ENCODE results near the gene BRD1.

DNA sequence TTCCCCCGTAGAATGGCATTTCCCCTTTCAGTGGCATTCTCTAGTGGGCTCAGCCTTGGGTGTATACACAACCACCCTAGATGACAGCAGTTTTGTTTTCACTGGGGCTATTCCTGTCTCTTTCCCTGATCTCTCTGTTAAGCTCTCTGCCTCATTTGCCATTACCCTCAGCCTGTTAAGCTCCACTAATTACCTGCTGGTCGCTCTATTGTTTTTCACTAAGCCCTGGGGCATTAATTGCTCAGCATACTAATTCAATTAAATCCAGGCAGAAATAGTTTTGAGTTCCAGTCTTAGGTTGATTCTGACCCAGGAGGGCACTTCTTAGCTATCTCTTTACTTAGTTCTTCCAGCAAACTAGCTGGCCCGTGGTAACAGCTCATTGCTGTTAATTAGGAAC, 80.0 kb downstream of the BRD1 start:
- TF ChIP-seq POLR2AphosphoS5 (IDR thresholded peaks at IDR 0.05; ENCODE audit: low read depth, low read length) = no peak
- TF ChIP-seq TAF1 (IDR thresholded peaks at IDR 0.05; ENCODE audit: low read depth, low read length) = no peak
- no peak for TF ChIP-seq SPI1 (IDR thresholded peaks at IDR 0.05; ENCODE audit: low read depth, low read length)
- no peak for TF ChIP-seq POLR2A (IDR thresholded peaks at IDR 0.05; ENCODE audit: low read depth, low read length)
